NK-92 (cell line): Measurements from ENCODE around the gene SYCN.

Experiments used
- DNase-seq: peaks from one replicate; lab custom pipeline; 2025; ENCODE audit not compliant: unreplicated experiment; lab: John Stamatoyannopoulos, UW

The SYCN gene

DNA sequence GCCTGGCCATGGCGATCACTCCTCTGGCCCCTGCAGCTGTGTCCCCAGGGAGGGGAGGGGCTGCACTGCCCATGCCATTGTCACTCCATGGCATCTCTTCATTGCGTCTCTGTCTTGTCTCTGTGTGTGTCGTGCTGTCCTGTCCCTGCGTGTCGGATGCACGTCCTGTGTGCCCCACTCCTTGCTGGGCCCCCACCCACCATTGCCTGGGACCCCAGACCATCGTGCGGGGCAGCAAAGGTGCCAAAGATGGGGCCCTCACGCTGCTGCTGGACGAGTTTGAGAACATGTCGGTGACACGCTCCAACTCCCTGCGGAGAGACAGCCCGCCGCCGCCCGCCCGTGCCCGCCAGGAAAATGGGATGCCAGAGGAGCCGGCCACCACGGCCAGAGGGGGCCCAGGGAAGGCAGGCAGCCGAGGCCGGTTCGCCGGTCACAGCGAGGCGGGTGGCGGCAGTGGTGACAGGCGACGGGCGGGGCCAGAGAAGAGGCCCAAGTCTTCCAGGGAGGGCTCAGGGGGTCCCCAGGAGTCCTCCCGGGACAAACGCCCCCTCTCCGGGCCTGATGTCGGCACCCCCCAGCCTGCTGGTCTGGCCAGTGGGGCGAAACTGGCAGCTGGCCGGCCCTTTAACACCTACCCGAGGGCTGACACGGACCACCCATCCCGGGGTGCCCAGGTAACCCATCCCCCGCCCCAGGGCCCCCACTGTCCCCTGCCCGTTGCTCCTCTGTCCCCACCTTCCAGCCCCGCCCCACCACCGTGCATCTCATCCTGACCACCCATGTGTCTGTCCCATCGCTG is 31.2 kb downstream of the SYCN start:
- DNase-seq, result no peak

DNA sequence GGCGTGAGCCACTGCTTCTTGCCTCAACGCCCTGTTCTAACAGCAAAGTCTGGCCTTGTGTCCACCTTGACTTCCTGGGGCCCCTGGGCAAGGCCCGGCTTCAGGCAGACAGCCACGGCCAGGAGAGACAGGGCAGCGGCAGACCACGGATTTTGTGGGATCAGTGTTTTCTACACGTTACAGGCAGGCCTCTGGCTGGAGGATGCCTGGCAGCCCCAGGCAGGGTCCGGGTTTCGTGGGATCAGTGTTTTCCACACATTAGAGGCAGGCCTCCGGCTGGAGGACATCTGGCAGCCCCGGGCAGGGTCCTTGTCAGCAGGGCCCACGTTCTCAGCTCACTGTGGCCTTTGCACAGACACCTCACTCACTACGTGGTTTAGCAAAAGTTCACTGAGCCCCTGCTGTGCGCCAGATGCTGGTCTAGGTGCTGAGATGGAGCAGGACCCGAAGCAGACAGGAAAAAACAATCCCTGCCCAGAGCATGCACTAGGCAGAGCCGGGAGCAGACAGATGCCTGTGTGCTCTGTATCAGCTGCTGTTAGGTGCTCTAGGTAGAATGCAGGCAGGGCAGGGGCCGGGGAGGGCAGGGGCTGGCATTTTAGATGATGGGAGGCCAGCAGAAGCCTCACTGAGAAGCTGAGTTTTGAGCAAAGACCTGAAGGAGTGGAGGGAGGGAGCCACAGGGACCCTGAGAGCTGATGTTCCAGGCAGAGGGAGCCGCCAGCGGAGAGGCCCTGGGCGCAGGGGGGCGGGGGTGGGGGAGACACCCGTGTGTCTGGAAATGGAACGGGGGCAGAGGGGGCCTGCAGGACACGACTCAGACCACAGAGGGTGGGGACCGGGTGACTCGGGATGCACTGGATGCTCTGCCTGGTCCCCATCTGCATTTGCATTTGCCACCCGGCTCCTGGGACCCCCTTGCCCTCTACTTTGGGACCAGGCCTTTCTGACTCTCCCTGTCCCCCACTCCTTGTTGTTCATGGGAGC is 32.3 kb downstream of the SYCN start:
- DNase-seq, result no peak

DNA sequence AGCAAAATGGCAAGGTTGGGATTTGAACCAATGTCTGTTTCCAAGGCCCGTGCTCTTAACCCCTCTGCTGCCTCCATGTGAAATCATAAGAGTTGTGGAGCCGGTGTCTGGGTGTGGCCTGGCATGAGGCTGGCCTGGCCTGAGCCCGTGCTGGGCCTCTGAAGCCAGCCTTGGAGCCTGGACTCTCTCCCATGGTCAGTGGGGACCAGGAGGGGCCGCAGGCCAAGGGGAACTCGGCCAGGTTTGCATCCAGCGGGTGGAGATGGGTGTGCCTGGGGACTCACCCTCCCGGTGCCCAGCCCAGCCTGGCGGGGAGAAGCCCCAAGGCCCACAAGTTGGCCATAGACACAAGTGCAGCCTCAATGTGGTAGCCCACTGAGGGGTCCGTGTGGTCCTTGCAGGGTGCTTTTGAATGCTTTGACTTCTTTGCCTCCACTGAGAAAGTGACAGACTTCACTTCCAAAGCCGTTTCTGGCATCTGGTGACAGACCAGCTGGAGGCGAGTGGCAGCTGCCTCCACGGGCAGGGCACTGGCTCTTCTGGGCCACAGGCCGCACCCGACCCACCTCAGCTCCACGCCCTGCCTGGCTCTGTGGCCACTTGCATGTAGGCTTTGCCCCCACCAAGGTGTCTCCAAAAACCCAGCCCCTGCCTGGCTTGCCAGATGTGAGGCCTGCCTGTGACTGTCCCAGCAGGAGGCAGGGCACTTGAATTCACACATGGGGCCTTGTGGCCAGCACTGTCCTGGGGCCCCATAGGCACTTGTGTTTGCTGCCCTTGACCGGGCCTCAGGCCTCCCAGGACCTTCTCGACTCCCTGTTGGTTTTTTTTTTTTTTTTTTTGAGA is 33.5 kb downstream of the SYCN start:
- no peak for DNase-seq

DNA sequence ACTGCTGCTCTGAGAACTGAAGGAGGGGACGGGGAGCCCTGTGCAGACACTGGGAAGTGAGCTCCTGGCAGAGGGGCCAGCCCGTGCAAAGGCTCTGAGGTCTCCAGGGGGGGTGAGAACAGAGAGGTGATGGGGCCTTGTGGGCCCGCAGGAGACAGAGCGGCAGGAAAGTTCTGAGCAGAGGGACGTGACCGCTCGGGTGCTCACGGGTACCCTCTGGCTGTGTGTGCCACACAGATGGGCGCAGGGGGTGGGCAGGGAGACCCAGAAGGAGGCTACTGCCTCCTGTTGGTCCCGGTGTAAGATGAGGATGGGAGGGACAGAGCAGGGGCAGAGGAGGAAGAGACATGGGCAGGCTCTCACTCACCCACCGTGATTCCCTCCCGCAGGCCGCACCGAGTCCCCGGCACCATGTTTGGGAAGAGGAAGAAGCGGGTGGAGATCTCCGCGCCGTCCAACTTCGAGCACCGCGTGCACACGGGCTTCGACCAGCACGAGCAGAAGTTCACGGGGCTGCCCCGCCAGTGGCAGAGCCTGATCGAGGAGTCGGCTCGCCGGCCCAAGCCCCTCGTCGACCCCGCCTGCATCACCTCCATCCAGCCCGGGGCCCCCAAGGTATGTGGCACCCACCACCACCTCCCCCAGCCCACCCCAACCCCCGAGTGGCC is 34.8 kb downstream of the SYCN start:
- DNase-seq, result no peak

DNA sequence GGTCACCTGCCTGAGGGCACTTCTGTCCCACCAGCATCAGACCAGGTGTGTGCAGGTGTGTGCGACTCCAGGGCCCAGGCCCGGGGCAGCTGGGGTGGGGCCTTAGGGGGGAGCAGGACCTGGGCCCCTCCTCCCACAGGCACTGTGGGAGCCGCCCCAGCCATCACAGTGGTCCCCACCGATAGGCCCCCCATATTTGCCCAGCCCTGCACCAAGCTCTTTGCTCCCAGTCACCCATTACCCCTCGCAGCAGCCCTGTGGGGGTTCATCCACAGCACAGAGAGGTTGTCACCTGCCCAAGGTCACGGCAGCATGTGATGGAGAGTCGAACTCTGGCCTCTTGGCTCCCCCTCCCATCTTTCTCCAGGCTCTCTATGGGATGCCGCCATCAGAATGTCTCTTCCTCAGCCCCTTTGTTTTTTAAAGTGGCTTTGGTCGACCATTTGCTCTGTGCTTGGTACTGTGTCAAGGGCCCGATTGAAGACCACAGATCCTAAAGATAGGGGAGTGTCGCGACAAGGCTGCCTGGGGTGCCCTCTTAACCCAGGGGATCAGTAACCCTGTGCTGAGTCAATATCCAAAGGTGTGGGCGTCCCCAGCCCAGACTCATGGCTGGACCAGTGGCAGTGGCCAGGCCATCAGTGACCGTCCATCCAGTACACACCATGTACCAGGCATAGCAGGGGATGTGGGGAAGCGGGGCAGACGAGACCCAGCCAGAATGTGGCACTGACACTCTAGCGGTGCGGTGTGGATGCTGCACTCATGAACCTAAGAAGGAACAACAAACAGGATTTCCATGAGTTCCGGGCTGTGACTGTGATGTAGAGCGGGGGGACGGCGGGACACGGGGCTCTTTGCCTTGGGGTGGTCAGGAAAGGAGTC is 35.6 kb downstream of the SYCN start:
- no peak for DNase-seq

DNA sequence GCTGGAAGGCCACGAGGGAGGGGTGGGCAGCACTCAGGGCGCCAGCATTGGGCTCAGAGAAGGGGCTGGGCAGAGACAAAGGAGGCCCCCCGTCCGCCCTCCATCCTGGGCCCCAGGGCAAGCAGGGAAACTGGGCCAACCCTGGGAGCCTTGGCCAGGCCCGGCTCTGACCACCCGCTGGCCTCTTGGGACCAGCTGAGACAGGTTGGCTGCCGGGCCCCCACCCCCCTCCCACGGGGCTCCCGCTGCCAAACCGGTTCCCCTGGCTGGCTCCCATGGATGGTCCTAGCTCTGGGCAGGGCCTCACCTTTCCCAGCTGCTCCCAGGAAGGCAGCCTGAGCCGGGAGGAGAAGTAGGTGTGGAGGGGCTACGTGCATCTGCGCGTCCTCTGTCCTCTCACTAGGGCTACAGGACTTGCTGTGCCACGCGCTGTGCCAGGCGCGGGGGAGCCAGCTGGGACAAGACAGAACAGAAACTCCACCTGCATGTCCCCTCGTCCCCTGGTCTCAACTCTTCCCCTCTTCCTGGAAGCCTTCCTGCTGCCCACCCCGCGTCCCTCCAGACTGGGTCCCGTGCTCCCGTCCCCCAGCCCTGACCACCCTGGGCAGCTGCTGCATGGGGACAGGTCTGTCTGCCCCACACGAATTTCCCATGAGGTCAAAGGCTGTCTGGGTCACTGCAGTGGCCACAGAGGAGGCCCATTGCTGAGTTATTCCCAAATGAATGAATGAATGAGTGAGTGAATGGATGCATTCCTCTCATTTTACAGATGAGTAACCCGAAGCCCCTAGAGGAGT is 36.4 kb downstream of the SYCN start:
- no peak for DNase-seq

DNA sequence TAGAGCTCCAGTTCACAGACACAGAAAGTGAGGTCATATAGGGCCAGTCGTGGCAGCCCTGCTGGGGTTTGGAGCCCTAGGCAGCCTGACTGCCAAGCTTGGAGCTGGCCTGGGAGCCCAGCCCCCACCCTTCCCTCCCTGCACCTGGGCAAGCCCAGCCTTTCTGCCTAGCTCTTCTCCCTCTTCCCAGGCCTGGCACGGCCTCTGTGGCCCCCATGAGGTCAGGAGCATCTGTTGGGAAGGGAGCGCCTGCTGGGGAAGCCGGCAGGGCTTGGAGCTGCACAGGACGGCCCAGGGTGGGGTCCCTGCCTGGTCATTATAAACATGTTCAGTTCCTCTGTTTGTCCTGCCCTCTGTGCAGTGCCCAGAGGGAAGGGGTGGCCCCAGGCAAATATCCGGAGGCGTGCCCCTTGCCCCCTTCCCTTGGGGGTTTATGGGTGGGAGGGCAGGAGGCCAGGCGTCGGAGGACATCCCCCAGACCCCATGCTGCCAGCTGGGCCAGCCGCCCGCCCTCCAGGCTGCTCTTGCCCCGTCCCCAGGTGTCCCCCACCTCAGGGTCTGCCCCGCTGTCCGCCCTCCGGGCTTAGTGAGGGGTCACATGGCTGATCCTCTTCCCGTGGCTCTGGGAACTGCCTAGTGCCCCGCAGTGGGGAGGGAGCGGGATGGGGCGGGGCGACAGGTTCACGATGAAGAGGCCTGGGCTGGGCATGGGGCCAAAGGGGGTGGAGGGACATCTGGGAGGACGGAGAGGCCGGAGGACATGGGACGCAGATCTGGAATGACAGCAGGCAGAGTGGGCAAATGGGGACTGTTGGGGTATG is 37.3 kb downstream of the SYCN start:
- DNase-seq, result no peak

DNA sequence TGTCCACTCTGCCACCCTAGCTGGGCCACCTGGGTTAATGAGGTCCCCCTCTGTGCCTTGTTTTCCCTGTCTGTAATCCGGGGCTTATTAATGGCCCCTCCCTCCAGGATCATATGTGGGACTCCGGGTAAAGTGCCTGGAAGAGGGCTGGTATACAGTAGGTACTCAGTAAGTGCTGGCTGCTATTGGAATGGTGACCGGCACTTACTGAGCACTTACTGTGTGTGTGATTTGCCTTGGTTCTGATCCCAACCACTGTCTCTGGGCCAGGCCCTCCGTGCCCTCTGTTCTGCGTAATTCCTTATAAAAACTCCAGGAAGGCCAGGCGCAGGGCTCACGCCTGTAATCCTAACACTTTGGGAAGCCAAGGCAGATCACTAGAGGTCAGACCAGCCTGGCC is 38.2 kb downstream of the SYCN start:
- no peak for DNase-seq

DNA sequence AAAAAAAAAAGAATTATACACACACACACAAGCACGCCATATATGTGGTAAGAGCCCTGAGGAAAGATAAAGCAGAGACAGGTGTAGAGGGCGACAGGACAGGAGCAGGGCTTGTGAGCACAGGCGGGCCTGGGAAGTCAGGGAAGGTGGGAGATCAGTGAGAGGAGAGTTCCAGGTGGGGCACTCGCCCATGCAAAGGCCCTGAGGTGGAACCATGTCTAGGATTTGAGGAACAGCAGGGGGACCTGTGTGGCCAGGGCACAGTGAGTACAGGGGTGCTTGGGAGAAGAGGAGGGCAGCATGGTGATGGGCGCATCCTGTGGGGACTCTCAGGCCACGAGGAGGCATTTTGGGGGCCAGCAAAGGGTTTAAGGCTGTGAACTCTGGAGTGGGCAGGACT is 39.8 kb downstream of the SYCN start:
- DNase-seq, result no peak

DNA sequence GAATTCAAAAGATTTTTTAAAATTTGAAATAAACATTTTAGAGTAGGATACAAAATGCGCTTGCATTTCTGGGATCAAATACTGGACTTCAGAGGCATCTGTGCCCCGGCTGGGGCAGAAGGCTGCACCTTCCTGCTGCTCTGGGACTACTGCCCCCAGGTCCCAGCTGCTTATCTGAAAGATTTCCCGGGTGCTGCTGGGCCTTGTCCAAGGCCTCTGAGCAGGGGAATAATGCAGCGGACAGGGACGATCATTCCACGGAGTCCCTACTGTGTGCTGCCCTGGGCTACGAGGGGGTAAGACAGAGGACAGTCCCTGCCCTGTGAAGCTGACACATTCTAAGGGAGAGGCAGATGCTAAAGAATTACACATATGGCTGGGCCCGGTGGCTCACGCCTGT is 40.4 kb downstream of the SYCN start:
- DNase-seq, result no peak

DNA sequence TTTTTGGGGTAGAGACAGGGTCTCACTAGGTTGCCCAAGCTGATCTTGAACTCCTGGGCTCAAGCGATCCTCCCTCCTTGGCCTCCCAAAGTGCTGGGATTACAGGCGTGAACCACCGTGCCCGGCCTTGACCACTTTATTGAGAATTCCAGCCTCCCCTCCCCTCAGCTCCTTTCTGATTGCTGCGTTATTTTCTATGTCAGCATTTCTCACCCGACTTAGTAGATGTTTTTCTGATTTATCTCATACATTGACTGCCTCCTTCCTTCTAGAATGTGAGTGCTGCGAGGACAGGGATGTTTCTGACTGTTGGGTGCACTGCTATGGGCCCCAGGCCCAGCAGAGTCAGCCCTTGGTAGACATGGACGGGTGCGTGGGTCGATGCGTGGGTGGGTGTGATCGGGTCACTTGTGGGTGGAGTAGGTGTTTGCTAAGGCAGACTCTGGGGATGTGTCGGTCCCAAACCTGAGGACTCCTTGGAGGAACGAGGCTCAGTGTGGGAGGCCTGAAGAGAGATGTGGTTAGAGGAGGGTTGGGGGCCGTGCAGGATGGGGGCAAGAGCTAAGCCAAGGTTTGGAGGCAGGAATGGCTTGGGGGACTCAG is 41.5 kb downstream of the SYCN start:
- DNase-seq, result no peak

DNA sequence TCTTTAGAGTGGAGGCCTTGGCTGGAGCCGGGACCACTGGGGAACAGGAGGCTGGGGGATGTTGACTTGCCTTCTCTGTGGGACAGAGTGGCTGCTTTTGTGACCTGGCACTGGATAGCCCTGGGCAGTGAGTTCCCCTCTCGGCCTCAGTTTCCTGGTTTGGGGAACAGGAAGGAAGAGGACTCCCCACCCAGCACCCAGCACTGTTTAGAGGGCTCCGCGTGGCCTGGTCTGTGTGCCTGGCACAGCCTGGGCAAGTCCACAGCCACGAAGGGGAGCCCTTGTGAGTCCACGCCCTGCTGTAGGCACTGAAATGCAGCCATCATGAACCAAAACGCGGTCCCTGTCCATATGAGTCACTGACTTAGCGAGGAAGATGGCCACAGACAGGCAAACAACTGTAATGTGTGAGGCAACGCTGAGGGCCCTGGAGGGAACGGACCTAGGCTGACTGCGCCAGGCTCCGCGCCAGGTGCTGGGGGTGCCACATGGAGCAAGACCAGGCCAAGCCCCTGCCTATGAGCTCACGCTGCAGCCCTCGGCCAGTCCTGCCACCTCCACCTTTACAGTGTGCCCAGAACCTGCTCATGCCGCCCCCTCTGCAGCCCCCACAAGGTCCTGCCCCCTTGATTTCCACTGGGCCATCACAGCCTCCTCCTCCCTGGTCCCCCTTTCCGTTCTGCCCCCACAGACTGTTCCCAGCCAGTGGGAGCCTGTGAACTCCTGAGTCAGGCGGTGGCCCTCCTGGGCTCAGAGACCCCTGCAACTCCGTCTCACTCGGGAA is 43.0 kb downstream of the SYCN start:
- DNase-seq, result no peak

DNA sequence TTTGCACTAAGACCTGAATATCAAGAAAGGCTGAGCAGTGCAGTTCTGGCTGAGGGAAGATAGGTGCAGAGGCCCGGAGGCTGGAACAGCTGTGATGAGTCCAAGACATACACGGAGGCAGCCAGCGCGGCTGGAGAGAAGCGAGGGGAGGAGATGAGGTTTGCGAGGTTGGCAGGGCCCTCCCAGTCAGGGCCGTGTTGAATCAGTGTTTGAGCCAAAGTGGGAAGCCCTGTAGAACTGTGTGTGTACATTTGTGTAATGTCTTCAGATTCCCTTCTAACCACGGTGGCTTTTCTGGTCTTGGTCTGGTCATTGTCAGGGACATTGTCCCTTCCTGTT is 43.6 kb downstream of the SYCN start:
- DNase-seq, result no peak

DNA sequence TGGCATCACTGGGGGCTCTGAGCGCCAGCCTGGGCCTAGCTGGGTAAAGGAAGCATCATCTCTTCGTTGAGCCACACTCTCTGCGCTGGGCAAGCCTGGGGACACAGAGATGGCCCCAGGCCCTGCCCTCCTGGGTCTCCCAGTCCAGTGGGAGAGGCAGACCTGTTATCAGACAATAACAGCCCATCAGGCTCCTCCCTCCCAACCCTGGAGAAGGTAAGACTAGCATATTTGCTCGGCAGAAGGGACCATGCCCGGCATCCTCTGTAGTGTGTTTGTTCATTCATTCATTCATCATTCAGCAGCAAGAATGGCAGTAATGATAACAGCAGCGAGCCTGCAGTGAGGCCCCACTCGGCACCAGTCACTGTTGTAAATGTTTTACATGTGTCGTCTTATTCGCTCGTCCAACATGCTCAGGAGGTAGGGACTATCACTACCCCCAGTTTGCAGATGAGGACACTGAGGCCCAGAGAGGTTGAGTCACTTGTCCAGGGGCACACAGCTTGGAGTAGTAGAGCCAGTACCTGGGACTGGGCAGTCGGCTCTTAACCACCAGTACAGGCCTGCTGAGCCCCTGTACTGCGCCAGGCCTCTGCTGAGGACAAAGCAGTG is 45.3 kb downstream of the SYCN start:
- no peak for DNase-seq

DNA sequence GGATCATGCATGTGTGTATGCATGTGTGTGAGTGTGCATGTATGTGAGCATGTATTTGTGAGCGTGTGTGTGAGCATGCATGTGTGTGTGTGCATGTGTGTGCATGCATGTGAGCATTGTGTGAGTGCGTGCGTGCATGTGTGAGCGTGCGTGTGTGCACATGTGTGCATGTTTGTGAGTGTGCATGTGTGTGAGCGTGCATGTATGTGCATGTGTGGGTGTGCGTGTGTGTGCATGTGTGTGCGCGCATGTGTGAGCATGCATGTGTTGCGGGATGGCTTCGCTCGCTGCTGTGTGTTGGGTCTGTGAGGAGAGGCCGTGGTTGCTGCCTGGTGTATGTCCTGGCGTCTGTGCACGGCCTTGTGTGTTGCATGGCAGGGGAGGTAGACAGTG is 46.1 kb downstream of the SYCN start:
- DNase-seq, result no peak

DNA sequence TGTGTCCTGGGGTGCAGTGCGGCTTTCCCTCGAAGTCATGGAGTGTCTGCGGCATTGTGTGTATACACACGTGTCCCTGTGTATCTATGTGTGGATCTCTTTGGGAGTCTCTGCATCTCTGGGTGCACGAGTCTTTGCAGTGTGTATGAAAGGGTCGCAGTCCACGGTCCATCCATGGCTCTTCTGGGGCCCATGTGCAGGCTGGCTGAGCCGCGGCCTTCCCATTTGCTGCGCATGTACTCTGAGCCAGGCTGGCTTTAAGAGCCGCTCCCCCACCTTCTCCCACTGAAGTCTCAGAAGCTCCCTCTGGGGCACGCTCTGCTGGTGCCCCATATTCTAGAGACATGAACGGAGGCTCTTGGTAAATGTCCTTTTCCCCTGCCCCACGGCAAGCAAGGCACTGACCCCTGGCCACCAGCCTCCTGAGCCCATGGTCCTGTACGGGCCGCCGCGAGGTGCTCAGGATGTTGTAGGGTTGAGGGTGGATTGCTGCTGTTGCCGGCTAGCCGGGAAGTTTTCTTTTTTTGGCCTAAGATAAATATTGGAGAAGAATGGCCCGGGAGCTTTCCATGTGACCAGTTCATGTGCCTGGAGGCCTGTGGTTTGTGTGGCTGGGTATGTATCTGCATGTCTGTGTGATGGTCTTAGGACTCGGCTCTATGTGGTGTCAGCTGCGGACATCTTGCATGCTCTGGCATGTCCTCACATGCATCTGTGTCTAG is 46.6 kb downstream of the SYCN start:
- no peak for DNase-seq
